GM21447 (cell line): Measurements from ENCODE around the gene GALNT12.
A peak's percentile ranks its signal among the peaks of the same experiment; 100 is the strongest.

Experiments used
- ATAC-seq: cut with Tn5 transposase; IDR thresholded peaks from one replicate; pipeline ENCODE4 v1.9.1; 2021; ENCODE audit not compliant: unreplicated experiment

The GALNT12 gene

DNA sequence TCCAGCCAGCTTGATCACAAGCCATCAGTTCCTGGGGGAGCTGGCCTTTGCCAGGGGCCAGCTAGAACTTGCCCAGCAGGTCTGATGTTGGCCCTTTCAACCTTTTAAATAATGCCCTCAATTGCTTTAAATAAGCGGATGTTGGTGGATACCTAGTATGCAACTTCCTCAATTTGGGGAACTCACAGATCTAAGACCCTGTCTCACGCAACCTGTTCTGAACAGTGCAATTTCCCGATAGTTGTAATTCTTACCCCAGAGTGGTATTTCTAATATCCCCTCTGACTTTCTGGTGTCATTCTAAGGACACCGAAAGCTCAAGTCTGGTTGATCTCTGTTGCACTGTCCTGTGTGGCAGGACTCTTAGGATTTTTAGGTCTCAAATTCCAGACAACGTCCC is 23.1 kb downstream of the GALNT12 start:
- no peak for ATAC-seq

DNA sequence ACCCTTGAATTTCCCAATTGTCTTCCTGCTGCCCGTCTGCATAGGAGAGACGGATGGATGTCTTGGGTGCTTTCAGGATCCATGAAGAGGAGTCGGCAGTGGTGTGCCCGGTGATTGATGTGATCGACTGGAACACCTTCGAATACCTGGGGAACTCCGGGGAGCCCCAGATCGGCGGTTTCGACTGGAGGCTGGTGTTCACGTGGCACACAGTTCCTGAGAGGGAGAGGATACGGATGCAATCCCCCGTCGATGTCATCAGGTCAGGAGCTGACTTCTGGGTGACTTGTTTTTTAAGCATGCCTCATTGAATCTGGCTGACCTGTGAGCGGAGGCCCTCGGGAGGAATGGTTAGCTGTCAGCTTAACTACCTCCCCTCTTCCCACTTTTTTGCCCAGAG is 24.2 kb downstream of the GALNT12 start:
- ATAC-seq: no peak

- ATAC-seq: no peak
Observed at GRCh38 chr9:98832768-98833089, 25.3 kb downstream of the GALNT12 start.

- no peak for ATAC-seq
Observed at GRCh38 chr9:98833090-98833956, 25.9 kb downstream of the GALNT12 start.

DNA sequence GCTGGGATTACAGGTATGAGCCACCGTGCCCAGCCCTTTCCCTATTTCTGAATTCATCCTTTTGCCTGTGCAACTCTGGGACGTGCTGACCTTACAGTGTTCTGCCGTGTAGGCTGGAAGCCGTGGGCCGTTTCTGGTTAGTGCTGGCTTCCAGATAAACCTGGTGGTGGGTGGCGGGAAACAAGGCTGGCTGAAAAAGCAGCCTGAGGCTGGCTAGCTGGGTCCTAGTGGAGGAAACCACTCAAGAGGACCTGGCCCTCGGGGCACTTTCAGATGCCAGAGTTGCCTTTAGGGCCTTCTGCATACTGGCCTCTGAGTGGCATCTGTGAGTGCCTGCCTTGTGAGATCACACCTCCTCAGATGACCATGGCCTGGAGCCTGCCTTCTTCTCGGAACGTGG is 26.9 kb downstream of the GALNT12 start:
- ATAC-seq: no peak

DNA sequence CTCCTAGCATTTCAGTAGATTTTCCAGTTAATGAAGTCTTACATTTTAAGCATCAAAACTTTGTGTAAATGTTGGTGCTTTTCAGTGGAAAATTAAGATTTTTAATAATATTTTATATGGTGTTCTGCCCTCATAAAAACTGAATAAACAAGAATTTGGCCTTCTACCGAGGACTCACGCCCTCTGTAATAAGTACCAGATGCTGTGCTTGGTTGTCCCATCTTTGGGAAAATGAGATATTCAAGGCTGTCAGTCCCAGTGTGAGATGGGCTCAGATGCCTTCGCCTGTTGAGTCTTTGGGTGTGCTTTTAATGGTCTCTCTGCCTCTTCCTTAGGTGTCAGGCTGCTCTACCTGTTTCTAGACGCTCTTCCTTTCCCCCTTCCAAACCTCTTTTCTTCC is 28.7 kb downstream of the GALNT12 start:
- no peak for ATAC-seq

- no peak for ATAC-seq
Observed at GRCh38 chr9:98837516-98837915, 30.0 kb downstream of the GALNT12 start.

DNA sequence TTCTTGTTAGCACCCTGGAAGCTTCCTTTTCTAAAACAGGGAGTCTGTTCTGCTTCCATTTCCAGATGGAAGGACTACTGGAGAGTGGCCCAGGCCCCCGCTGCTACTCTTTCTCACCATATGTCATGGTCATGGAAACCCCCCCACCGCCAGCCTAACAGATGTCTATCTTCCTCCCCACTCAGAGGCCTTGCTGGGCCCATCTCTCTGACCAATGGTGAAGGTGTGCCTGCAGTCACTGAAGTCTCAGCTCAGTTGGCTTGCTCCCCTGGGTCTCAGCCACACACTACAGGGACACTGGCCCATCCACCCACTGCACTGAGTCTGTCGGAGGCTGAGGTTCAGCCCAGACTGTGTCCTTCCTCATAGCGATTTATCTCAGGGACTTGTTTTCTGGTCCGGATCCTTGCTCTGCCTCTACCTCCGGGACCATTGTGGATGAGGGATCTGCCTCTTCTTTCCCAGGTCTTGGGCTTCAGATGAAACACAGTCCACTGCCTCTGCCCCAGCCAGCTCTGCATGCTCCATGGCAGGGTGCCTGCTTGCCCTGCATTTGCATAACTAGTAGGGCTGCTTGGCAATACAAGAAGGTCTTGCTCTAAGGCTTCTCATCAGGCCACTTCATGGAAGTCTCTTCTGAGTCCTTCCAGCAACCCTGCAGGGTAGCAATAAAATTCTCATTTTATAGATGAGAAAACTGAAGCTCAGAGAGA is 30.8 kb downstream of the GALNT12 start:
- ATAC-seq: no peak

- no peak for ATAC-seq
Observed at GRCh38 chr9:98838868-98839565, 31.5 kb downstream of the GALNT12 start.

DNA sequence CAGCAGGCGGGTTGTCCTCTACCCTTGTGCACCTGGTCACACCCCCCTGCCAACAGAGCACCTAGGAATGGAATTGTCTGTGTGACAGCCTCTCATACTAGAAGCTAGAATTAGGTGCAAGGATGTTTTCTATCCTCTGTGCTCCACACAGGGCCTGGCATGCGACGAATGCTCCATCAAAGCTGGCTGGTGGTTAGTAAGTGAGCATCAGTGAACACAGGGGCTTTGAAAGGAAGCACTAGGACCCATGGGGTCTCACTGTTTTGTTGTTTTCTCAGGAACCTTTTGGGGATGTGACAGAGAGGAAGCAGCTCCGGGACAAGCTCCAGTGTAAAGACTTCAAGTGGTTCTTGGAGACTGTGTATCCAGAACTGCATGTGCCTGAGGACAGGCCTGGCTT is 32.3 kb downstream of the GALNT12 start:
- no peak for ATAC-seq

DNA sequence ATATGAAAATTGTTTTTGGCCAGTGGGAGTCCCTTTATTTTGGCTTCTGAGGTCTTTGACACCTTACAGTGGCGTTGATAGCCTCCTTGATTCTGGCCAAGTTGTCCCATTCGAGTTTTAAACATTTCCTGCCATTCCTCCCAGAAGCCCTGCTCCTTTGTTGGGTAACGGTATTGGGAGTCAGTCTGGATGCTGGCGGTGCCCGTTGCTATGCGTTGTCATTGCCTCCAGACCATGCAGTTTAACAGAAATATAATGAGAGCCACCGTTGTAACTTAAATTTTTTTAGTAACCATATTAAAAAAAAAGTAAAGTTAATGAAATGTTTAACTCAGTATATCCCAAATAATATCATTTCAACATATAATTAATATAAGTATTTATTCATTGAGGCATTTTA is 35.0 kb downstream of the GALNT12 start:
- ATAC-seq: no peak

DNA sequence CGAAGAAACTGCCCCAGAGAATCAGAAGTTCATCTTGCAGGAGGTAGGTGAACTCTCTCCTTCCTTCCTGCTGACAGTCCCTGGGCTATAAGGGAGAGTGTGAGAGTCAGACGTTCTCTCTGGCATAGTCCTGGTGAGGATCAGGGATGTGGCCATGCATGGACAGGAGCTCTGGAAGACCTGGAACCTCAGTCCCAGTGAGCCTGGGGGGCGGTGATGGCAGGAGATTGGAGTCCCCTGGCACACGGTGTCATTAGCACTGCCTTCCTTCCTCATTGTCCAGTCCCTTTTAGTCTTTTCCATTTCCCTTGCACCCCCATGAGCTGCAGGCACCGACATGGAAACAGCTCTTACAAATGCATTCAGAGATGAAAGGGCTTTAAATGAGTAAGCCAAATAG is 38.6 kb downstream of the GALNT12 start:
- ATAC-seq: no peak

DNA sequence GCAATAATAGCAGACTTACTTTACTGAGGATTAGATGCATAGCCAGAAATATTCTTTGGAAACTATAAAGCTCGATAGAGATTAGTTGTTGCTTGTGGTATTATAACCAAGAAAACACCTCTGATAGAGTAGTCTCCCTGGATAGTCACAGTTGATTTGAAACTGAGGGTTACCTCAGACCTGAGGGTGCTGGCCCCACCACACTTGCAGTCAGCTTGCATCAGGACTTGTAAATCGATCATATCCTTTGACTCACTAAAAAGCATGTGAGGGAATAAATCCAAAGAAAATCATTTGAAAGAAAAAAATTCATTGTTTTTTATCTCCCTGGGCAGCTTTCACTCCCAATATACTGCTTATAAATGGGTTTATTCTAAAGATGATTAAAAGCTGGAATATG is 39.4 kb downstream of the GALNT12 start:
- ATAC-seq: no peak

GRCh38 chr9:98848450-98849149 is 41.1 kb downstream of the GALNT12 start:
- peak; percentile 70 for ATAC-seq

DNA sequence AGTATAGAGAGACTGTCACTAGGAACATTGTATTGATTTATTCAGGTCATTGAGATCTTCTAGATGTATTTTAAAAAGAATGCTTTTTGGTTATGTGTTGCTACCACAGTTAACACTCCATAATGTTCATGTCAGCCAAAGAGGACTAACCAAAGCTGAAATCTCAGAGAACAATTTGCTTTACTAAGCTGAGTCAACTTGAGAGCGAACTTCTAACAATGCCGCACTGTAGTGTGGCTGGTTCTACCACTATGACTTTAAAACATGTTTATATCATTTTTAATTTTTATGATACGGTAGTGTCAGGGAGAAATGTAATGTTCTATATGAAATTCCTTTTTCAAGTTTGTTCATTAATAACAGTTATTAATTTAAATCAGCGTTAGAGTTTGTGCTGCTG is 42.1 kb downstream of the GALNT12 start:
- no peak for ATAC-seq

- no peak for ATAC-seq
Observed at GRCh38 chr9:98850851-98851729, 43.6 kb downstream of the GALNT12 start.

- ATAC-seq: no peak
Observed at GRCh38 chr9:98851730-98852459, 44.4 kb downstream of the GALNT12 start.

DNA sequence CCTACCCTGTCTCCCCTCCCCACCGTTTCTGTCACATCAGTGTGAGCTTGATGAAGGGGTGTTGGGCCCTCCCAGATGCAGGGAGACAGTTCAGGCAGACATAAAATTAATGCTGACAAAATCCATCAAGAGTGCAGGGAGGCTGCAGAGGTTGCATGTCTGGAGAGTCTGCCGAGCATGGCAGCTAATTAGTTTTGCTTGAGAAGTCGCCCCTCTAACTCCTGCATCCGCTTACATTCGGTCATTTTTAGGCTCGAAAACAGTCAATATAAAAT is 44.9 kb downstream of the GALNT12 start:
- no peak for ATAC-seq

- no peak for ATAC-seq
Observed at GRCh38 chr9:98852961-98853360, 45.5 kb downstream of the GALNT12 start.

GRCh38 chr9:98854266-98854665 is 46.8 kb downstream of the GALNT12 start:
- ATAC-seq: no peak
